GM19397 (cell line): Measurements from ENCODE around the gene CHRDL1.
"Not testable (repeated sequence)": the region's sequence is repeated elsewhere in the genome, so short reads cannot be mapped to it uniquely, and the experiment has no call there.

ENCODE experiments used
- ATAC-seq: cut with Tn5 transposase; IDR thresholded peaks from one replicate; pipeline ENCODE4 v1.9.1; 2021; ENCODE audit warnings: mild to moderate bottlenecking, moderate library complexity; ENCODE audit not compliant: unreplicated experiment

The CHRDL1 gene

DNA sequence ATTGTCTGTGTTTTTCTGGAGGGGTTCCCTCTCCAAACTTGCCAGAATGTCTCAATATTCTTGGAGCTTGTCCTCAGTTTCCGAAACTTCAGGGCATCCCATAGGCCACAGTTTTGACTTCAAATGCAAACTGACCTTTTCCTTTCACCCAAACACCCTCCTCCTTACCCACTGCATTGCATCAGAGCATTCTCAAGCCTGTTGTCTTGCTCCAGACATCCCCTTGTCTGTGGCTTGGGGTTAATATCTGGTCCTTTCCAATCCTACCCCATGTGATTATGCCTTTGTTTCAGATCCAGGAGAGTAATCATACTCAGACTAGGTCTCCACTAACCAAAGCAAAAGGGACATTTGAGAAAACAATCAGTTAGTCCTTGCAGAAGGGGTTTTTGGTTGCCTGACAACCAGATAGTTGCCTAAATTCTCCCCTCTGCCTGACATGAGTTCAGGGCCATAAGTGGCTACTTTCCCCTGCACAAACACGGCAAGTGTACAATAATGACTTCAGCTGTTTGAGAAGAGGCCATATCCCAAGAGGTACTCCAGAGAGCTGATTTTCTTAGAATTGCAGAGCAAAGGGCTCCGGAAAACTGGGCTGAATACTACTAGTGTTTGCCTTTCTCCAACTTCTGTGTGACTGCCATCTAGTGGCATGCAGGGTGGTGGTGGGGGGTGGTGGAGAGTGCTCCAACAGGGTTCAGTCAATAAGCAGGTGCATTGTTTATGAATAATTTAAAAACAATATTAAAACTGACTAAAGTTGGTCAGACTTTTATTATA lies 130.2 kb downstream of the CHRDL1 start:
- peak; percentile 93 for ATAC-seq

- no peak for ATAC-seq
Measured at GRCh38 chrX:110657073-110657472, 138.5 kb downstream of the CHRDL1 start.

DNA sequence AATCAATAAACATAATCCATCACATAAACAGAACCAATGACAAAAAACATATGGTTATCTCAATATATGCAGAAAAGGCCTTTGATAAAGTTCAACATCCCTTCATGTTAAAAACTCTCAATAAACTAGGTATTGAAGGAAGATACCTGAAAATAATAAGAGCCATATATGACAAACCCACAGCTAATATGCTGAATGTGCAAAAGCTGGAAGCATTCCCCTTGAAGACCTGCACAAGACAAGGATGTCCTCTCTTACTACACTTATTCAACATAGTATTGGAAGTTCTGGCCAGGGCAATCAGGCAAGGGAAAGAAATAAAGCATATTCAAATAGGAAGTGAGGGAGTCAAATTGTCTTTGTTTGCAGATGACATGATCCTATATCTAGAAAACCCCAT lies 141.3 kb downstream of the CHRDL1 start:
- not testable (repeated sequence) for ATAC-seq

- ATAC-seq, result no peak
Measured at GRCh38 chrX:110646386-110646785, 149.2 kb downstream of the CHRDL1 start.
